GM19455 (cell line): Measurements from ENCODE around the gene PRIM2.
"Not testable (repeated sequence)": the region's sequence is repeated elsewhere in the genome, so short reads cannot be mapped to it uniquely, and the experiment has no call there.

Source experiments
- ATAC-seq: cut with Tn5 transposase; IDR thresholded peaks from one replicate; pipeline ENCODE4 v1.9.1; 2021; ENCODE audit not compliant: unreplicated experiment

PRIM2 gene

DNA sequence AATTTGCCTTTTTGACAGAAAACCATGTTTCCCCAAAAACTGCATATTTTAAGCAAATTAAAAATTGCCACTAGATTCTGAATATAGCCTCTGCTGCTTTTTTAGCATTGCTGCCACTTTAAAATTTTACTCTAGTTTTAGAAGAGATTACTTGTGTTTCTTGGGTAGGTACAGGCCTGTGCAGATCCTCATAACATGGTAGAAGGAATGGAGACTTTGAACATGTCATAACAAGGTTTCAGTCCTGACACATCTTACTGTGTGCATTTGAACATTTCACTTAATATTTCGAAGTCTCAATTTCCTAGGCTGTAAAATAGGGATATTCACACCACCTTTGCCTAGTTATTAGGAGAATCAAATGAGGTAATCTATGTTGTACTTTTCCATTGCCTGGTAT, 259.6 kb downstream of the PRIM2 start:
- ATAC-seq, result not testable (repeated sequence)

DNA sequence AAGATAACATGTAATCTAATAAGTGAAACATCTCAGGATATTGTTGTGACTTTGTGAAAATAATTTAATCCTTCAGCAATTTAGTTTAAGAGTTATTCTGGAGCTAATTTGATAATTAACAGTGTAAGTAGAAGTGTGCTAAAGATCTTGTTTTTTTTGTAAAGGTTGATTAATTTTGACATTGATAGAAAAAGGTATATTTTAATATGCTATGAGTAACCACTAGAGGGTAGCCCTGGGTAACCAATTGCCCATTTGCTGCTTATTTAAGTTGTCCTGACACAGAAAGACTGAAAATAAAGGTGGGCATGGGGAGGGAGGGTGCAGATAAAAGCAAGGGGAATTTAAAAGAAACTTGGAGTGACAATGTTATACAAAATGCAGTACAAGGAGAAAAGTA, 262.1 kb downstream of the PRIM2 start:
- not testable (repeated sequence) for ATAC-seq

DNA sequence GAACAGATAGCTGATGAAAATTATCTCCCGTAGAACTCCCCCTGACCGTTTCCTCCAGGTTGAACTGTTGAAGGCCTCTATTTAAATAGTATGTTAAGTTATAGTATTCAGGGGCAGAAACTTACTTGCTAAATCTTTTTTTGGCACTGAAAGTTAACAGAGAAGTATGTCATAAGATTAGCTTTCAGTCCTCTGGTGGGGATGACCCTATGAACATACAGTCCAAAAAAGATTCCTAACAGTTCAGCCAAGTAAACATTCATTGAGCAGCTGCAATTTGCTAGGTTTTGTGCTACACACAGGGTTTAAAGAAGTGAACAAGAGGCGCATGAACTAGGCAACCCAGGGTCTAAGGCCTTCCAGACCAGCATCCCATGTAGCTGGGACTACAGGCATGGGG, 264.2 kb downstream of the PRIM2 start:
- not testable (repeated sequence) for ATAC-seq

DNA sequence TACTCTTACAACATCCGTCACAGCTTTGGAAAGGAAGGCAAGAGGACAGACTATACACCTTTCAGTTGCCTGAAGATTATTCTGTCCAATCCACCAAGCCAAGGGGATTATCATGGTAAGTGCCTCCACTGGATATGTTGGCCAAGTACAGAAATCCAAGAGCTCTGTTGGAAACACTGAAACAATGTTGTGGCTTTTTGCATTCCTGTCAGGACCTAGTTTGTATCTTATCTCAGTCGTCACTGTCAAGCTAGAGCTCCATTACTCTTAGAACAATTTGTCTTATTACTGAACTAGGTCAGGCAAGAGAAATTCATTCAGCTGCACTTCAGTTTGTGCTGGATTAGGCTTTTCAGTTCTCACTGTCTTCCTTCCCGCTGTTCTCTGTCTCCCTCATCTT, 283.7 kb downstream of the PRIM2 start:
- not testable (repeated sequence) for ATAC-seq

DNA sequence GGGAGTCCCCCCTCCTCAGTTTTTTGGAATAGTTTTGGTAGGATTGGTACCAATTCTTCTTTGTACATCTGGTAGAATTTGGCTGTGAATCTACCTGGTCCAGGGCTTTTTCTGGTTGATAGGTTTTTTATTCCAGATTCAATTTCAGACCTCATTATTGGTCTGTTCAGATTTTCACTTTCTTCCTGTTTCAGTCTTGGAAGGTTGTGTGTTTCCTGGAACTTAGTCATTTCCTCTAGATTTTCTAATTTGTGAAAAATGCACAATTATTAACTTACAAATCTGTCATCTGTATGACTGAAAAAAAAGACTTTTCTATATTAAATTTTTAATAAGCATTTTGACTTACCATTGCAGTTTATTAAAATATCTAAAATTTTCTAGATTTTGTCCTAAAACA, 287.9 kb downstream of the PRIM2 start:
- ATAC-seq, result not testable (repeated sequence)

DNA sequence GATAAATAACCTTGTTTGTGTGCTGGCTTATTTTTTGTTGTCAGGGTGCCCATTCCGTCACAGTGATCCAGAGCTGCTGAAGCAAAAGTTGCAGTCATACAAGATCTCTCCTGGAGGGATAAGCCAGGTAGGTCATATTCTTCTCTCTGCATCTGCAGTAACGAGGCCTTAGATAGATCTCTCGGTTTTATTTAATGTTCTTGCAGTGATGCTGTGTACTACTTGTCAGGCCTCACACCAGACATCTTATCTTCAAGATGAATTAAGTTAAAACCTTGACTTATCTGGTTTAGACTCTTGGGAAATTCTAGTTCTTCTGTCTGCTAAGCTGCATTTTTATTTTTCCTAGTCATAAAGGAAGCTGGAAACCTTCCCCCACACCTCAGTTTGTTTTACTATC, 288.9 kb downstream of the PRIM2 start:
- ATAC-seq, result not testable (repeated sequence)

DNA sequence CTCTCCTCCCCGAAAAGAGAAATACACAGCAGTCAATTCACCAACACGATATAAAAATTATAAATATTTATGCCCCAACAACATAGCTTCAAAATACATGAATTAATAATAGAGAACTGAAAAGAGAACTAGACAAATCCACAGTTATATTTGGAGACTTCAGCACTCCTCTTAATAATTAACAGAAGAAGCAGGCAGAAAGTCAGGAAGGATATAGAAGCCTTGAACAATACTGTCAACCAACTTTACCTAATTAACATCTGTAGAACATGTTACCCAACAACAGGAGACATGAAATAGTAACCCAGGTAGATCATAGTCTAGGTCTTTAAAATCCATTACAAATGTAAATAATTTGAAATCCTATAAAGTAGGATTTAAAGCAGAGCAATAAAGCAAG, 293.2 kb downstream of the PRIM2 start:
- ATAC-seq, result not testable (repeated sequence)

DNA sequence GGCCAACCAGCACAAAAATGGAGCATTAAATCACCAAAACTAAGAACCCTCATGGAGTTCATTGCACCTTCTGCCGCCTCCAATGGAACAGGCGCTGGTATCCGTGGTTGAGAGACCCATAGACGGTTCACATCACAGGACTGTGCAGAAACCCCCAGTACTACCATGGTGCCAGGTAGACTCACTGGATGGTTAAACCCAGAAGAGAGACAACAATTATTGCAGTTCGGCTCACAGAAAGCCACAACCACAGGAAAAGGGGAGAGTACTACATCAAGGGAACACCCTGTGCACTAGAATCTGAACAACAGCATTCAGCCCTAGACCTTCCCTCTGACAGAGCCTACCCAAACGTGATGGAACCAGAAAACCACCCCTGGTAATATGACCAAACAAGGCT, 301.5 kb downstream of the PRIM2 start:
- ATAC-seq, result not testable (repeated sequence)

DNA sequence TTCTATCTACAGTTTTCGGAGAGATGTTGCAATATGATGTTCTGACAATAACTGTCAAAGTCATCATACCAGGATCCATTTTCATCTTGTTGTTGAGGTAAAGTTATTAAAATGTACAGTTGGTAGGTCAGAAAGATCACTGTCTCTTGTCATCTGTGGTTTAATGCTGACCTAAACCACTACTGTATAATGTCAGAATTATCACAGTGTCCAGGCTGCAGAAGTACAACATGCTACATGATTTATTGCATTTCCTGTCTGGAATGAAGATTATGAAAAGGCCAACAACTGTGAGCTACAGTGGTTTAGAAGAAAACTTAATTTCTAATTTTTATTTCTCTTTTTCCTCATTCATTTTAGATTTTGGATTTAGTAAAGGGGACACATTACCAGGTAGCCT, 314.3 kb downstream of the PRIM2 start:
- ATAC-seq, result not testable (repeated sequence)

DNA sequence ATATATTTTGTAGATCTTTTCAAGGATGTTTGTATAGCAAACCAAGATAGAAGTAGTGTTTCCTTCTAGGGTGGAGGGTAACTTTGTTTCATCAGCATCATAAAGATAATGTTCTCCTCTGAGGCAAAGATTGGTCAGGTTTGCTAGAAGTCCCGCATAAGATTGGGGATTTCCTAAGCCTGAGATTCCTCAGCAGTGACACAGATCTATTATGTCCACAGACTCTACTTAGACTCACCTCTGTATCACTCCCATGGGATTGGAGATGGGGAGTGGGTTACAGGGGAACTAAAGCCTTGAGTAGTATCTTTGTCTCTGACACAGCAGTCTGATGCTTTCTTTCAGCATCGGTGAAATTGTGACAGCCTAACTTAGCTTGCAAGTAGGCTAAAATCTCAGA, 341.1 kb downstream of the PRIM2 start:
- ATAC-seq, result not testable (repeated sequence)

DNA sequence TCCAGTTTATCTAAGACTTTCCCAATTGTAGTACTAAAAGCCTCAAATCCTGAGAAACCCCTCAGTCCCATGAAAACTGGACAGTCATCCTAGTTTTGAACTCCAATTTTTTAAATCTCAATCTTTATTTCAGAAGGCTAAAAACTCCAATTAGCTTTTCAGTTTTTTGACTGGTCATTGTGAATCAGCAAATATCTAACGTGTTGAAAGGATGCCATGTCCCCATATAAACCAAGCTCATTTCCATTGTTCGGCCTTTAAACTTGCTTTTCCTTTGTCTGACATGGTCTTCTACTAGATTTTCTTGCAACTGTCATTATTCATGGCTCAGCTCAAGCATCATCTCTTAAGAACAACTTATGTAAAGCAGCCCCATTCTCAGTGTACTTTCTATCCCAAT, 342.4 kb downstream of the PRIM2 start:
- ATAC-seq, result not testable (repeated sequence)

DNA sequence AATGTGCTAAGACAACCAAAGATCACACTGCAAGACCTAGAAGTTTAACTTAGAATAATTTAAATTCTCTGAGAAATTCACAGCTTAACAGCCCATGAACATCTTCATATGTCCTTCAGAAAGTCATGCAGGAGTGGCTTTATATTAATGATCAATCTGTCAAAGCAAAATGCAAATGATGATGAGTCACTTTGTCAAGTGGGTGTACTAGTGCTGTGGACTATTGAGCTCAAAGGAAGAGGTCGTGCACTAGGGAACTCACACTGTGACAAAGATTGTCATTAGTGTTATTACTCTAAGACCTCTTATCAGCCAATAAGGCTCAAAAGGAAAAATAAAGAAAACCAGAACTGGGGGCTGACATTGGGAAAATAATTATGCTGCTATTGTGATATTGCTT, 343.5 kb downstream of the PRIM2 start:
- ATAC-seq, result not testable (repeated sequence)

DNA sequence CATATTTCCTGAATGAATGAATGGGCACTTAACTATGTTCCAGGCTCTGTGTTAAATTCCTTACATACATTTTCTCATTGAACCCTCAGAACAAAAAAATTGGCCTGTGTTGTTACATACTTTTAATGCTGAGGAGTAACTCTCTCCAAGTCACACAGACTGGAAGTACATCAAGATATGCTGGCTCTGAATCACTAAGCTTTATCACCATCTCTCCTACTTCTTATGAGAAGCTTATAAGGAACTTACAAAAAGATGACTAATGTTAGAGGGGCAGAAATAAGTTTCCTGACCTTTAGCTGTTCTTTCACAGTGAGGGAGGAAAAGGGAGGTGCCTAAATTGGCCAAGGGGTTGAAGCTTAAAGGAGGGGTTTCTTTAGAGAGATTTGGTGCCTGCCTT, 350.7 kb downstream of the PRIM2 start:
- not testable (repeated sequence) for ATAC-seq

DNA sequence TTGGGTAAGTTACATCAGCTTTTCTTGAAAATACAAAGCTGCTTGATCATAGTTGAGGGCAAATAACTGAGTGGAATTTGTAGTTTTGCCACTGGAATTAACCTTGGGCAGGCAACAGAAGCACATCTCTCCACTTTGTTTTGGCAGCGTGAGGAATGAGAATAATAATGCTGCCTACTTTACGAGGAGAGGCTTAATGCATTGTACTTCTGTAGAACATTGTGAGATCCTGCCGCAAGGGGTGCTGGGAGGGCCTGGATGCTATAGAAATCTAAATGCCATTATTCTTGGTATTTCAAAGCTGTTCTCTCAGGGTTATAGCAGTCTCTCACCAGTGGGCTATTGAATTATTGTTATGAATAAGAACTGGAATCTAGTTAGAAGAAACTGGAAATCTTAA, 353.8 kb downstream of the PRIM2 start:
- not testable (repeated sequence) for ATAC-seq

DNA sequence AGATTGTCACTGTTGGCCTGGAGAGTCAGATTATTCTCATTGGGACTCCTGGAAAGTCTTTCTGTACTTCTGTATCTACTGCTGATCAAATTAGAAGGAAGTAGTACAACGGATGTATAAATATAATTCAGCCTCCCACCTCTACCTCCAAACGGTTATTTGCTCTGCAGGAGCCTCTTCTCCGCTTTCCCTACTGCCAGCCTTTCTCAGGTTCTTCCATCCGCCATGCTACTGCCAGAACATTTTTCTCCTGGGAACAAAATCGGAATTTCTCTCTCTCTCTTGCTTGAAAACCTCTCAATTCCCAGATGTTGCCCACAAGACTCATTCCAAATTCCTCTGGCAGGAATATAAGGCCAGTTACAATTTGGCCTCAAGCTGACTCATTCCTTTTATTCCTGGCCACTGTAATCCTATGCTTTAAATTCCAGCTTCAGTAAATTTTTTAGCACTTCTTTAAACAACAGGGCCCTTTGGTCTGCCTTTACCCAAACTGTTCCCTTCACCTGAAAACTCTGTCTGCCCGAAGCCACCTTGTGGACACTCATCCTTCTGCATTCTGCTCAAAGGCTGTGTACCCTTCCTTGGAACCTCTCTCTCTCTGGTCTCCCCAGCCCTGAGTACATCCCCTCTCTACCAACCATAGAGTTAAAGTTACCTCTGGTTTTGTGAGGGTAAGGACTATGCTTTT, 354.7 kb downstream of the PRIM2 start:
- ATAC-seq, result not testable (repeated sequence)

DNA sequence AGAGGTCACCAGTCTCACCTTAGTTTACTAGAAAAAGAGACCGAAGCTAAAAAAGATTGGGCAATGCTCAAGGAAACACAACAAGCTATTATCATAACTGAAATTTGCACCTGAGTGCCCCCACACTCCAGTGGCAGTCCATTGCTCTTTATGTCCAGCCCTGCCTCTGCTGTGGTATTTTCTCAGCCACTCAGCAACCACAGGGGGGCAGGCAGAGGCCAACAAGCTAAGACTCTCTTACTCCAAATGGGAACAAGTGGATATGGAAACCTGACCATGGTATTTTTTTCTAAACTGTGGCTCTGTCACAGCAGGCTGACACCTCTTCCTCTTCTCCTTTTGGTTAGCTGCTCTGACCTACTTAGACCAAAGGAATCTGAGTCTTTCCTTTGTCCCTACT, 355.9 kb downstream of the PRIM2 start:
- ATAC-seq, result not testable (repeated sequence)

DNA sequence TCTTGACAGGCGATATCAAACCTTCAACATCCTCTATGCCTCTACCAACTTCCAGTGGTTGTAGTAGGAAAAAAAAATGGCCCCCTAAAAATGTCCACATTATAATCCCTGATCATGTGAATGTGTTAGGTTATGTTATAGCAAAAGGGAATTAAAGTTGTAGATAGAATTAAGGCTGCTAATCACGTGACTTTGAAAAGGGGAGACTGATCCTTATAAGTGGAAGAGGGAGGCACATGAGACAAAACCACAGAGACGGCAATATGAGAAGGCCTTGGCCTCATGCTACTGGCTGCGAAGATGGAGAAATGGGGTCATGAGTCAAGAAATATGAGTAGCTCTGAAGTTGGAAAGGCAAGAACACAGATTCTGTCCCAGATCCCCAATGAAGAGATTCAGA, 358.0 kb downstream of the PRIM2 start:
- not testable (repeated sequence) for ATAC-seq

DNA sequence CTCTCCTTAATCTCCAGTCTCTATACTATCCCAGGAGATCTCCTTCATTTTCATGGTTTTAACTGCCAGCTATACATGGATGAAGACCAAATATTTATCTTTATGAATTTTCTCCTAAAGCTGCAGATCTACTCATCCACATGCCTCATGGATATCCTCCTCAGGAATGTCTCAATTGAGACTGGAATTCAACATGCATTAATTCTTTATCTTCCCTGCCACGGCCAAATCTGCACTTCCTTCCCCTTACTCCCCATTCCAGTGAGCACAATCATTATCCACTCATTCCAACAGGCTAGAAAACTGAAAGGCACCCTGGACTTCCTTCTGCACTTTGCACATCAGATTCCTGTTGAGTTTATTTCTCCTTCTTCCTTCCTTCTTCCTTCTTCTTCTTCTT, 379.0 kb downstream of the PRIM2 start:
- ATAC-seq, result not testable (repeated sequence)
